ENCODE results near the gene KRT74.

The KRT74 gene

GRCh38 chr12:52561880-52562449 is 11.7 kb downstream of the KRT74 start:
- no peak for TF ChIP-seq CTCF (IDR thresholded peaks at IDR 0.05)
- Histone ChIP-seq H3K4me1 (ENCODE audit: control insufficient read depth in 1 of 2, insufficient read depth in 1 of 2, low read depth in 1 of 2, low read length in 1 of 2) (no peaks in the 10 kb centered on the region), H3K27me3 (peaks cover 9% of the 10 kb centered on the region), H3K4me3 (ENCODE audit: low read depth in 1 of 2, low read length in 1 of 2) (no peak overlapping the region), H3K27ac (no peak overlapping the region), H3K36me3 (no peaks in the 10 kb centered on the region), H3K9me3 (no peaks in the 10 kb centered on the region)

- no peak for TF ChIP-seq CTCF (IDR thresholded peaks at IDR 0.05)
- H3K9me3 ChIP-seq: no peaks in the 10 kb centered on the region
- no peaks in the 10 kb centered on the region for H3K4me1 ChIP-seq (ENCODE audit: control insufficient read depth in 1 of 2, insufficient read depth in 1 of 2, low read depth in 1 of 2, low read length in 1 of 2)
- no peaks in the 10 kb centered on the region for H3K36me3 ChIP-seq
- peaks cover 9% of the 10 kb centered on the region for H3K27me3 ChIP-seq
- H3K27ac ChIP-seq: no peak overlapping the region
- H3K4me3 ChIP-seq (ENCODE audit: low read depth in 1 of 2, low read length in 1 of 2): no peak overlapping the region
Observed at GRCh38 chr12:52559979-52560378, 13.7 kb downstream of the KRT74 start.

GRCh38 chr12:52558781-52559445 is 14.7 kb downstream of the KRT74 start:
- TF ChIP-seq CTCF (IDR thresholded peaks at IDR 0.05): no peak
- H3K4me3 ChIP-seq (ENCODE audit: low read depth in 1 of 2, low read length in 1 of 2): no peak overlapping the region
- H3K27ac ChIP-seq: no peak overlapping the region
- H3K36me3 ChIP-seq: no peaks in the 10 kb centered on the region
- no peaks in the 10 kb centered on the region for H3K9me3 ChIP-seq
- H3K27me3 ChIP-seq: peaks cover 1% of the 10 kb centered on the region
- H3K4me1 ChIP-seq (ENCODE audit: control insufficient read depth in 1 of 2, insufficient read depth in 1 of 2, low read depth in 1 of 2, low read length in 1 of 2): no peaks in the 10 kb centered on the region

GRCh38 chr12:52557476-52557875 is 16.2 kb downstream of the KRT74 start:
- Histone ChIP-seq H3K36me3 (no peaks in the 10 kb centered on the region), H3K4me1 (ENCODE audit: control insufficient read depth in 1 of 2, insufficient read depth in 1 of 2, low read depth in 1 of 2, low read length in 1 of 2) (no peaks in the 10 kb centered on the region), H3K27me3 (no peaks in the 10 kb centered on the region), H3K4me3 (ENCODE audit: low read depth in 1 of 2, low read length in 1 of 2) (no peak overlapping the region), H3K27ac (no peak overlapping the region), H3K9me3 (no peaks in the 10 kb centered on the region)
- no peak for TF ChIP-seq CTCF (IDR thresholded peaks at IDR 0.05)

- no peak overlapping the region for H3K27ac ChIP-seq
- H3K36me3 ChIP-seq: no peaks in the 10 kb centered on the region
- no peaks in the 10 kb centered on the region for H3K27me3 ChIP-seq
- H3K4me1 ChIP-seq (ENCODE audit: control insufficient read depth in 1 of 2, insufficient read depth in 1 of 2, low read depth in 1 of 2, low read length in 1 of 2): no peaks in the 10 kb centered on the region
- TF ChIP-seq CTCF (IDR thresholded peaks at IDR 0.05): no peak
- H3K9me3 ChIP-seq: no peaks in the 10 kb centered on the region
- no peak overlapping the region for H3K4me3 ChIP-seq (ENCODE audit: low read depth in 1 of 2, low read length in 1 of 2)
Observed at GRCh38 chr12:52555577-52555976, 18.1 kb downstream of the KRT74 start.
